Measurements from ENCODE around the gene SELENOI. TPM values are rescaled to one million over a fixed set of nuclear protein-coding genes. Genes with fewer than 3 reads are reported as not detected.

The SELENOI gene
- total RNA-seq, 1 experiment from 2014 or later = 63.3 TPM

- no peak for TF ChIP-seq ZNF274 (IDR thresholded peaks at IDR 0.05; ENCODE audit: low read depth, low read length)
- no peak for TF ChIP-seq POLR2A (IDR thresholded peaks at IDR 0.05; ENCODE audit: borderline replicate concordance, extremely low read depth, insufficient read depth, insufficient read length)
These were observed 38.2 kb downstream of the SELENOI start (continued) for GRCh38 chr2:26384183-26384582.

- no peak for ATAC-seq
- Histone ChIP-seq H3K27ac (ENCODE audit: low read depth, low read length) (no peak overlapping the region), H3K9ac (ENCODE audit: low read length) (no peak overlapping the region), H3K4me3 (replicated peaks in 1 of 2; ENCODE audit: low read depth in 1 of 2, low read length in 2 of 2) (no peak overlapping the region), H4K20me1 (ENCODE audit: insufficient read depth) (0 out of 2 replicates have a peak, but pooled peaks cover 3% of the 10 kb centered on the region), H3K36me3 (ENCODE audit: control insufficient read depth in 1 of 2, insufficient read depth in 2 of 2, low read length in 2 of 2) (peaks cover 17 to 30% of the 10 kb centered on the region in 2 experiments), H2AFZ (ENCODE audit: low read depth, low read length, poor library complexity, severe bottlenecking) (no peak overlapping the region), H3K79me2 (ENCODE audit: insufficient read depth, low read length) (peaks cover 10% of the 10 kb centered on the region; the same call in 1 of the 2 replicates), H3K4me1 (ENCODE audit: control insufficient read depth in 1 of 2, insufficient read depth in 2 of 2, low read length in 2 of 2) (no peaks in the 10 kb centered on the region), H3K27me3 (ENCODE audit: insufficient read depth, low read length) (no peaks in the 10 kb centered on the region), H3K9me3 (ENCODE audit: control insufficient read depth in 1 of 2, insufficient read depth in 1 of 2, low read depth in 1 of 2, low read length in 2 of 2) (no peaks in the 10 kb centered on the region), H3K4me2 (ENCODE audit: low read length) (no peak overlapping the region), H3K9me2 (ENCODE audit: insufficient read depth) (no peaks in the 10 kb centered on the region)
- ChIA-PET CTCF (no interaction called here), POLR2A (no interaction called here), RAD21 (ENCODE audit: low non-redundant PET in 1 of 2, low total read pairs in 2 of 2, uncharacterized antibody in 2 of 2, unreplicated experiment in 2 of 2) (no interaction called here)
- BruUV-seq (replicated peaks) = no TSS peak
- intact Hi-C loops (cut with micrococcal nuclease) = no loop called here
- TF ChIP-seq TCF7L2 (IDR thresholded peaks at IDR 0.05; ENCODE audit: borderline replicate concordance, extremely low read depth, insufficient read depth, insufficient read length) (no peak), REST (IDR thresholded peaks at IDR 0.05; ENCODE audit: low read depth) (no peak), SRF (IDR thresholded peaks at IDR 0.05; ENCODE audit: low read depth) (no peak), SIN3A (IDR thresholded peaks at IDR 0.05; ENCODE audit: low read depth) (no peak), EGR1 (IDR thresholded peaks at IDR 0.05; ENCODE audit: low read depth) (no peak), ATF3 (IDR thresholded peaks at IDR 0.05) (no peak), CTCF (IDR thresholded peaks at IDR 0.05 in 2 of 3, conservative IDR thresholded peaks at IDR 0.05 in 1 of 3; ENCODE audit: borderline replicate concordance in 1 of 3, insufficient read depth in 1 of 3, low read depth in 2 of 3, low read length in 2 of 3) (no peak), JUND (IDR thresholded peaks at IDR 0.05) (no peak), MAX (IDR thresholded peaks at IDR 0.05) (no peak), YY1 (IDR thresholded peaks at IDR 0.05; ENCODE audit: extremely low read depth, insufficient replicate concordance, low read depth, low read length) (no peak), EZH2 (IDR thresholded peaks at IDR 0.05) (no peak), POLR2A (IDR thresholded peaks at IDR 0.05; ENCODE audit: borderline replicate concordance, extremely low read depth, insufficient read depth, insufficient read length) (no peak), RAD21 (IDR thresholded peaks at IDR 0.05; ENCODE audit: low read depth) (no peak), CEBPB (IDR thresholded peaks at IDR 0.05; ENCODE audit: low read depth) (no peak)
- DNase-seq (ENCODE audit: low read depth, low spot score) = no peak
These were observed 38.7 kb downstream of the SELENOI start for GRCh38 chr2:26384597-26384996.

All from HCT116 (cell line).